Immature natural killer cell (primary cell): ENCODE results near the gene CYBC1. TPM values are rescaled to one million over a fixed set of nuclear protein-coding genes. Genes with fewer than 3 reads are reported as not detected.
"Not testable (repeated sequence)": the region's sequence is repeated elsewhere in the genome, so short reads cannot be mapped to it uniquely, and the experiment has no call there.

Source experiments
- DNase-seq, 3 donors: peaks; one replicate each; pipeline ENCODE4 v3.0.0; 2022; ENCODE audit warnings: mixed read lengths in 1 of 3
- H3K27ac Mint-ChIP-seq, 6 donors: one replicate each; pipeline ENCODE4 v1.8.0; 2020; ENCODE audit warnings: mixed read lengths in 6 of 6, mild to moderate bottlenecking in 5 of 6, inconsistent platforms in 4 of 6, moderate library complexity in 3 of 6
- H3K27me3 Mint-ChIP-seq, 3 donors: one replicate each; pipeline ENCODE4 v1.8.0; 2020 to 2021; ENCODE audit warnings: low read depth in 3 of 3, mild to moderate bottlenecking in 3 of 3, mixed read lengths in 3 of 3, moderate library complexity in 3 of 3, inconsistent platforms in 1 of 3
- H3K36me3 Mint-ChIP-seq, 3 donors: one replicate each; pipeline ENCODE4 v1.8.0; 2020; ENCODE audit warnings: mixed read lengths in 3 of 3, inconsistent platforms in 2 of 3, mild to moderate bottlenecking in 2 of 3
- H3K4me1 Mint-ChIP-seq, 2 donors: one replicate each; pipeline ENCODE4 v1.8.0; 2020; ENCODE audit warnings: inconsistent platforms in 2 of 2, mild to moderate bottlenecking in 2 of 2, mixed read lengths in 2 of 2, moderate library complexity in 1 of 2
- H3K4me3 Mint-ChIP-seq, 5 donors: one replicate each; pipeline ENCODE4 v1.8.0; 2020; ENCODE audit warnings: mild to moderate bottlenecking in 5 of 5, mixed read lengths in 5 of 5, inconsistent platforms in 3 of 5, moderate library complexity in 3 of 5
- H3K9me3 Mint-ChIP-seq, 6 donors: one replicate each; pipeline ENCODE4 v1.8.0; 2020; ENCODE audit warnings: mild to moderate bottlenecking in 6 of 6, mixed read lengths in 6 of 6, inconsistent platforms in 4 of 6, moderate library complexity in 3 of 6
- polyA plus RNA-seq, 3 donors: library from polyadenylated mRNA; unstranded; fragments of 300-500 nt; fragmentation: Illumina TruSeq; gene quantifications; one replicate each; pipeline ENCODE4 v1.2.3, GENCODE V29; 2021

The CYBC1 gene
- polyA plus RNA-seq, 3 donors from 2014 or later, result 182 to 246 (median 243) TPM

GRCh38 chr17:82465023-82465603 lies 14.6 kb upstream of the CYBC1 start:
- Mint-ChIP-seq H3K4me1 (peaks cover 6 to 25% of the 10 kb centered on the region in 2 donors), H3K36me3 (peaks cover 23 to 53% (median 36%) of the 10 kb centered on the region in 3 donors), H3K27ac (peak overlapping the region in 3 of 6 donors; percentile 31 to 53 (median 52)), H3K9me3 (no peaks in the 10 kb centered on the region), H3K27me3 (peaks cover 11 to 14% (median 13%) of the 10 kb centered on the region in 3 donors), H3K4me3 (no peak overlapping the region)
- no peak for DNase-seq

GRCh38 chr17:82464567-82464929 lies 14.0 kb upstream of the CYBC1 start:
- H3K36me3 Mint-ChIP-seq, result peaks cover 21 to 50% (median 34%) of the 10 kb centered on the region in 3 donors
- H3K27me3 Mint-ChIP-seq, result peaks cover 11 to 16% (median 13%) of the 10 kb centered on the region in 3 donors
- H3K4me1 Mint-ChIP-seq, result peaks cover 10 to 26% of the 10 kb centered on the region in 2 donors
- DNase-seq, result no peak
- H3K27ac Mint-ChIP-seq, result peak overlapping the region in 2 of 6 donors; percentile 31 to 52
- H3K9me3 Mint-ChIP-seq, result no peaks in the 10 kb centered on the region
- H3K4me3 Mint-ChIP-seq, result no peak overlapping the region

- Mint-ChIP-seq H3K4me3 (no peak overlapping the region), H3K27me3 (peaks cover 15 to 20% (median 16%) of the 10 kb centered on the region in 3 donors), H3K4me1 (peaks cover 15 to 30% of the 10 kb centered on the region in 2 donors), H3K36me3 (peaks cover 17 to 50% (median 30%) of the 10 kb centered on the region in 3 donors), H3K9me3 (no peaks in the 10 kb centered on the region), H3K27ac (peak overlapping the region in 1 of 6 donors; percentile 12)
- no peak for DNase-seq
Measured at GRCh38 chr17:82463925-82464566, 13.5 kb upstream of the CYBC1 start.

GRCh38 chr17:82463391-82463790 lies 12.8 kb upstream of the CYBC1 start:
- no peak overlapping the region for H3K4me3 Mint-ChIP-seq
- H3K9me3 Mint-ChIP-seq, result no peaks in the 10 kb centered on the region
- peaks cover 13 to 45% (median 23%) of the 10 kb centered on the region in 3 donors for H3K36me3 Mint-ChIP-seq
- peak overlapping the region in 3 of 6 donors; percentile 1 to 36 (median 34) for H3K27ac Mint-ChIP-seq
- H3K27me3 Mint-ChIP-seq, result peaks cover 18 to 25% (median 18%) of the 10 kb centered on the region in 3 donors
- DNase-seq, result no peak
- peaks cover 17 to 26% of the 10 kb centered on the region in 2 donors for H3K4me1 Mint-ChIP-seq

- no peaks in the 10 kb centered on the region for H3K9me3 Mint-ChIP-seq
- H3K27me3 Mint-ChIP-seq, result peaks cover 23 to 34% (median 25%) of the 10 kb centered on the region in 3 donors
- H3K4me3 Mint-ChIP-seq, result peak overlapping the region in 1 of 5 donors; percentile 24
- peaks cover 11 to 42% (median 22%) of the 10 kb centered on the region in 3 donors for H3K36me3 Mint-ChIP-seq
- H3K4me1 Mint-ChIP-seq, result peaks cover 27 to 37% of the 10 kb centered on the region in 2 donors
- DNase-seq, result no peak
- peak overlapping the region in 5 of 6 donors; percentile 17 to 84 (median 69) for H3K27ac Mint-ChIP-seq
Measured at GRCh38 chr17:82461827-82462524, 11.4 kb upstream of the CYBC1 start.

GRCh38 chr17:82459936-82460335 lies 9.4 kb upstream of the CYBC1 start:
- peak overlapping the region in 2 of 5 donors; percentile 15 to 40 for H3K4me3 Mint-ChIP-seq
- DNase-seq, H3K9me3 Mint-ChIP-seq: not testable (repeated sequence)
- H3K36me3 Mint-ChIP-seq, result peaks cover 10 to 29% (median 10%) of the 10 kb centered on the region in 3 donors
- peaks cover 20 to 31% (median 25%) of the 10 kb centered on the region in 3 donors for H3K27me3 Mint-ChIP-seq
- peaks cover 28 to 34% of the 10 kb centered on the region in 2 donors for H3K4me1 Mint-ChIP-seq
- peak overlapping the region in 3 of 6 donors; percentile 98 to 99 (median 99) for H3K27ac Mint-ChIP-seq

GRCh38 chr17:82458885-82459424 lies 8.4 kb upstream of the CYBC1 start:
- Mint-ChIP-seq H3K36me3 (peaks cover 7 to 19% (median 8%) of the 10 kb centered on the region in 3 donors), H3K27me3 (peaks cover 18 to 31% (median 25%) of the 10 kb centered on the region in 3 donors), H3K27ac (peak overlapping the region; percentile 95 to 99 (median 98)), H3K4me3 (peak overlapping the region; percentile 93 to 98 (median 96)), H3K4me1 (peaks cover 28 to 34% of the 10 kb centered on the region in 2 donors), H3K9me3 (no peaks in the 10 kb centered on the region)
- DNase-seq, result peak; percentile 77 to 81 (median 79)

- H3K4me3 Mint-ChIP-seq, result peak within 1 kb of the TSS; percentile 93 to 98 (median 96)
- peak within 1 kb of the TSS; percentile 98 to 100 (median 99) for H3K27ac Mint-ChIP-seq
- DNase-seq, result peak; percentile 97 to 99 (median 98)
- H3K36me3 Mint-ChIP-seq, result peaks cover 7 to 16% (median 8%) of the 10 kb centered on the region in 3 donors
- no peaks in the 10 kb centered on the region for H3K9me3 Mint-ChIP-seq
- H3K27me3 Mint-ChIP-seq, result peaks cover 18 to 28% (median 22%) of the 10 kb centered on the region in 3 donors
- H3K4me1 Mint-ChIP-seq, result peaks cover 28 to 34% of the 10 kb centered on the region in 2 donors
Measured at GRCh38 chr17:82458179-82458884, 7.8 kb upstream of the CYBC1 start, which contains the start of gene NARF. Gene NARF (plus strand): TSS chr17:82458741. CDS start chr17:82458804, 63 bp downstream.

- Mint-ChIP-seq H3K27me3 (peaks cover 15 to 28% (median 21%) of the 10 kb centered on the region in 3 donors), H3K4me3 (peak overlapping the region; percentile 81 to 98 (median 86)), H3K27ac (peak overlapping the region; percentile 97 to 100 (median 99)), H3K9me3 (no peaks in the 10 kb centered on the region), H3K4me1 (peaks cover 28 to 34% of the 10 kb centered on the region in 2 donors), H3K36me3 (peaks cover 7 to 14% (median 8%) of the 10 kb centered on the region in 3 donors)
- no peak for DNase-seq
Measured at GRCh38 chr17:82457929-82458178, 7.3 kb upstream of the CYBC1 start.

GRCh38 chr17:82457073-82457928 lies 6.7 kb upstream of the CYBC1 start:
- no peak for DNase-seq
- peaks cover 30 to 31% of the 10 kb centered on the region in 2 donors for H3K4me1 Mint-ChIP-seq
- H3K27me3 Mint-ChIP-seq, result peaks cover 13 to 27% (median 16%) of the 10 kb centered on the region in 3 donors
- no peaks in the 10 kb centered on the region for H3K9me3 Mint-ChIP-seq
- peaks cover 3 to 8% (median 3%) of the 10 kb centered on the region in 3 donors for H3K36me3 Mint-ChIP-seq
- H3K4me3 Mint-ChIP-seq, result peak overlapping the region; percentile 81 to 98 (median 86)
- peak overlapping the region; percentile 97 to 100 (median 99) for H3K27ac Mint-ChIP-seq

- H3K4me3 Mint-ChIP-seq, result not testable (repeated sequence)
- H3K4me1 Mint-ChIP-seq, result peaks cover 40 to 42% of the 10 kb centered on the region in 2 donors
Measured at GRCh38 chr17:82453706-82454105, 3.2 kb upstream of the CYBC1 start.

GRCh38 chr17:82453151-82453550 lies 2.6 kb upstream of the CYBC1 start:
- H3K9me3 Mint-ChIP-seq, DNase-seq, H3K36me3 Mint-ChIP-seq, H3K27ac Mint-ChIP-seq: not testable (repeated sequence)
- Mint-ChIP-seq H3K4me3 (peak overlapping the region in 2 of 5 donors; percentile 6 to 21), H3K4me1 (peaks cover 40 to 43% of the 10 kb centered on the region in 2 donors), H3K27me3 (peaks cover 11 to 31% (median 13%) of the 10 kb centered on the region in 3 donors)

More at GRCh38 chr17:82453706-82454105, 3.2 kb upstream of the CYBC1 start:
- H3K9me3 Mint-ChIP-seq, H3K36me3 Mint-ChIP-seq, DNase-seq, H3K27ac Mint-ChIP-seq: not testable (repeated sequence)
- H3K27me3 Mint-ChIP-seq, result peaks cover 11 to 34% (median 15%) of the 10 kb centered on the region in 3 donors
